IMR-90 (cell line): ENCODE measurements around the gene ZNF469. TPM values are rescaled to one million over a fixed set of nuclear protein-coding genes. Genes with fewer than 3 reads are reported as not detected.

Experiments used
- ATAC-seq: fragments of 200-7000 bp; cut with Tn5 transposase; 2 replicates; pipeline ENCODE4 v1.9.1; 2020; ENCODE audit warnings: low read depth, mild to moderate bottlenecking, moderate library complexity
- BruUV-seq: library from RNA; stranded (reverse); fragments of 400-500 nt; replicated peaks from 2 replicates; lab custom pipeline; 2021; lab: Mats Ljungman, UMichigan
- CTCF ChIA-PET: fragments of 300-600 bp; formaldehyde crosslinking; extraction: SDS; loops from one replicate; lab custom pipeline; 2021; ENCODE audit warnings: antibody characterized with exemption; lab: Yijun Ruan, JAX
- POLR2A ChIA-PET: fragments of 300-600 bp; sonication (Branson Sonifier 250); formaldehyde crosslinking; loops from one replicate; lab custom pipeline; 2022; ENCODE audit warnings: antibody characterized with exemption; ENCODE audit not compliant: unreplicated experiment; lab: Charles Lee
- DNase-seq: peaks from one replicate; pipeline ENCODE4 v3.0.0; 2013
- H2AFZ ChIP-seq: replicated peaks from 2 replicates; pipeline ENCODE3; 2013; ENCODE audit warnings: low read length, mild to moderate bottlenecking; ENCODE audit not compliant: poor library complexity
- H2AK5ac ChIP-seq: 2 replicates; pipeline ENCODE4 v1.6.1; 2013; ENCODE audit warnings: low read depth, low read length, inconsistent platforms
- H2AK9ac ChIP-seq: replicated peaks from 2 replicates; pipeline ENCODE3; 2013; ENCODE audit warnings: mild to moderate bottlenecking, low read depth, low read length, moderate library complexity; ENCODE audit not compliant: poor library complexity
- H2BK120ac ChIP-seq: 2 replicates; pipeline ENCODE4 v1.6.1; 2013; ENCODE audit warnings: low read depth, low read length, inconsistent platforms
- H2BK15ac ChIP-seq: 3 replicates; pipeline ENCODE4 v1.6.1; 2013; ENCODE audit warnings: low read depth, low read length, inconsistent platforms
- H2BK20ac ChIP-seq: 2 replicates; pipeline ENCODE4 v1.6.1; 2013; ENCODE audit warnings: low read depth, mild to moderate bottlenecking, inconsistent platforms, low read length, moderate library complexity
- H2BK5ac ChIP-seq: 2 replicates; pipeline ENCODE4 v1.6.1; 2013; ENCODE audit warnings: mild to moderate bottlenecking, low read depth, low read length, inconsistent platforms; ENCODE audit not compliant: poor library complexity, severe bottlenecking
- H3K14ac ChIP-seq: replicated peaks from 2 replicates; pipeline ENCODE4 v1.6.1; 2013; ENCODE audit warnings: low read depth, low read length, inconsistent platforms
- H3K18ac ChIP-seq: 2 replicates; pipeline ENCODE4 v1.6.1; 2013; ENCODE audit warnings: low read depth, low read length, control low read depth
- H3K23ac ChIP-seq: 2 replicates; pipeline ENCODE4 v1.6.1; 2013; ENCODE audit warnings: low read depth, low read length, inconsistent platforms
- H3K27ac ChIP-seq: 2 replicates; pipeline ENCODE4 v1.5.1; 2013; ENCODE audit warnings: mild to moderate bottlenecking, control low read depth, low read length; ENCODE audit not compliant: insufficient read depth
- H3K27me3 ChIP-seq: 2 replicates; pipeline ENCODE4 v1.6.1; 2013; ENCODE audit warnings: low read length; ENCODE audit not compliant: control insufficient read depth, insufficient read depth
- H3K36me3 ChIP-seq: 2 replicates; pipeline ENCODE4 v1.6.1; 2013; ENCODE audit warnings: low read length, mixed read lengths; ENCODE audit not compliant: control insufficient read depth, insufficient read depth
- H3K4ac ChIP-seq: 2 replicates; pipeline ENCODE4 v1.6.1; 2013; ENCODE audit warnings: low read depth, low read length, inconsistent platforms
- H3K4me1 ChIP-seq: 2 replicates; pipeline ENCODE4 v1.6.1; 2013; ENCODE audit warnings: low read length, mixed read lengths; ENCODE audit not compliant: control insufficient read depth, insufficient read depth
- H3K4me2 ChIP-seq: 2 replicates; pipeline ENCODE4 v1.6.1; 2013; ENCODE audit warnings: low read depth, mild to moderate bottlenecking, control low read depth, low read length, moderate library complexity
- H3K4me3 ChIP-seq: 2 replicates; pipeline ENCODE4 v1.5.1; 2013; ENCODE audit warnings: low read depth, mild to moderate bottlenecking, control low read depth, low read length, moderate library complexity; ENCODE audit not compliant: insufficient read depth
- H3K56ac ChIP-seq: 2 replicates; pipeline ENCODE4 v1.6.1; 2013; ENCODE audit warnings: low read length, inconsistent platforms; ENCODE audit not compliant: insufficient read depth; ENCODE audit errors: extremely low read depth
- H3K79me1 ChIP-seq, 2 experiments: 2 replicates each; pipeline ENCODE4 v1.6.1; 2013; ENCODE audit warnings: low read length in 2 of 2, inconsistent platforms in 1 of 2, low read depth in 1 of 2
- H3K9ac ChIP-seq: 2 replicates; pipeline ENCODE4 v1.6.1; 2013; ENCODE audit warnings: low read depth, low read length, control low read depth
- H3K9me1 ChIP-seq: 2 replicates; pipeline ENCODE4 v1.6.1; 2013; ENCODE audit warnings: low read length, inconsistent platforms; ENCODE audit not compliant: insufficient read depth
- H3K9me3 ChIP-seq: 2 replicates; pipeline ENCODE4 v1.6.1; 2013; ENCODE audit warnings: low read length; ENCODE audit not compliant: control insufficient read depth, insufficient read depth
- H4K20me1 ChIP-seq: 2 replicates; pipeline ENCODE4 v1.6.1; 2013; ENCODE audit warnings: low read length, inconsistent platforms; ENCODE audit not compliant: insufficient read depth
- H4K5ac ChIP-seq: 2 replicates; pipeline ENCODE4 v1.6.1; 2013; ENCODE audit warnings: mild to moderate bottlenecking, low read depth, low read length, control low read depth
- H4K8ac ChIP-seq, 2 experiments: 2 replicates each; pipeline ENCODE4 v1.6.1; 2013; ENCODE audit warnings: low read depth in 2 of 2, low read length in 2 of 2, control low read depth in 1 of 2, inconsistent platforms in 1 of 2
- H4K91ac ChIP-seq: 2 replicates; pipeline ENCODE4 v1.6.1; 2013; ENCODE audit warnings: low read depth, low read length, inconsistent platforms; ENCODE audit not compliant: insufficient read depth
- BHLHE40 ChIP-seq: fragments of 150-350 bp; IDR thresholded peaks from 2 replicates; pipeline ENCODE4 v1.6.1; 2016; ENCODE audit warnings: mild to moderate bottlenecking, low read depth, low read length
- CEBPB ChIP-seq: IDR thresholded peaks from 2 replicates; pipeline ENCODE4 v1.6.1; 2012; ENCODE audit warnings: low read depth, low read length, improper control_type of control experiment
- CHD1 ChIP-seq: IDR thresholded peaks from 2 replicates; pipeline ENCODE4 v1.6.1; 2012; ENCODE audit warnings: low read depth, low read length, improper control_type of control experiment
- CTCF ChIP-seq: conservative IDR thresholded peaks from 2 replicates; pipeline ENCODE4 v1.5.1; 2012; ENCODE audit warnings: mild to moderate bottlenecking, low read depth, low read length, improper control_type of control experiment
- FOS ChIP-seq: fragments of 150-350 bp; IDR thresholded peaks from 2 replicates; pipeline ENCODE4 v1.6.1; 2016; ENCODE audit warnings: low read depth, low read length
- MAFK ChIP-seq: IDR thresholded peaks from 2 replicates; pipeline ENCODE4 v1.6.1; 2012; ENCODE audit warnings: low read depth, low read length, improper control_type of control experiment
- MXI1 ChIP-seq: IDR thresholded peaks from 2 replicates; pipeline ENCODE4 v1.6.1; 2012; ENCODE audit warnings: low read depth, mild to moderate bottlenecking, low read length, moderate library complexity, borderline replicate concordance
- NFE2L2 ChIP-seq: fragments of 150-350 bp; IDR thresholded peaks from 2 replicates; pipeline ENCODE4 v1.6.1; 2016; ENCODE audit warnings: low read depth, mild to moderate bottlenecking, low read length
- POLR2A ChIP-seq: IDR thresholded peaks from 2 replicates; pipeline ENCODE4 v1.6.1; 2012; ENCODE audit warnings: mild to moderate bottlenecking, low read depth, low read length
- RAD21 ChIP-seq: IDR thresholded peaks from 2 replicates; pipeline ENCODE4 v1.6.1; 2012; ENCODE audit warnings: low read length, improper control_type of control experiment
- RCOR1 ChIP-seq: IDR thresholded peaks from 2 replicates; pipeline ENCODE4 v1.6.1; 2012; ENCODE audit warnings: mild to moderate bottlenecking, low read length, improper control_type of control experiment; ENCODE audit not compliant: insufficient replicate concordance
- RFX5 ChIP-seq: IDR thresholded peaks from 2 replicates; pipeline ENCODE4 v1.8.0; 2012; ENCODE audit warnings: low read depth, mild to moderate bottlenecking, low read length, moderate library complexity
- SMC3 ChIP-seq: fragments of 150-350 bp; IDR thresholded peaks from 2 replicates; pipeline ENCODE4 v1.6.1; 2016; ENCODE audit warnings: low read depth, mild to moderate bottlenecking, antibody characterized with exemption, low read length, moderate library complexity
- USF2 ChIP-seq: fragments of 150-350 bp; IDR thresholded peaks from 2 replicates; pipeline ENCODE4 v1.6.1; 2017; ENCODE audit warnings: mild to moderate bottlenecking, antibody characterized with exemption, low read length, low read depth
- WGBS, 2 experiments: methylation state at CpG; one replicate each; pipeline versions ENCODE4 v1.1.5 to v1.1.7; 2013; ENCODE audit warnings: missing lambda C conversion rate in 2 of 2; ENCODE audit not compliant: insufficient read length in 1 of 2; ENCODE audit errors: extremely low coverage in 2 of 2; 5-methylcytosine and 5-hydroxymethylcytosine counted together
- dilution Hi-C: fragments of 300-500 bp; cut with HindIII; formaldehyde crosslinking; loops from one replicate; pipeline ENCODE4 v1.14.3; 2018; ENCODE audit warnings: low sequenced_read_pairs; ENCODE audit not compliant: unreplicated experiment
- in situ Hi-C: fragments of 300-500 bp; cut with MboI; formaldehyde crosslinking; loops from 3 replicates; pipeline ENCODE4 v1.14.3; 2019; ENCODE audit warnings: low sequenced_read_pairs, inconsistent platforms, mixed read lengths
- intact Hi-C: fragments of 100-400 bp; cut with micrococcal nuclease; formaldehyde crosslinking; loops from 2 replicates; pipeline ENCODE4 v1.10.0; 2022
- polyA plus RNA-seq, 3 experiments: library from polyadenylated mRNA; depleted of rRNA; stranded (reverse); fragments of >200 nt; gene quantifications; 2 replicates each; pipeline ENCODE4 v1.2.3, GENCODE V29; 2012; ENCODE audit warnings: low replicate concordance in 1 of 3
- total RNA-seq: library from RNA; depleted of rRNA; stranded (reverse); fragments of >200 nt; gene quantifications from 2 replicates; pipeline ENCODE4 v1.2.3, GENCODE V29; 2012

ZNF469 gene
- total and polyA plus RNA-seq, 2 of the 4 experiments (the other 2 are of a cell fraction) = 1.1 to 13.3 TPM

DNA sequence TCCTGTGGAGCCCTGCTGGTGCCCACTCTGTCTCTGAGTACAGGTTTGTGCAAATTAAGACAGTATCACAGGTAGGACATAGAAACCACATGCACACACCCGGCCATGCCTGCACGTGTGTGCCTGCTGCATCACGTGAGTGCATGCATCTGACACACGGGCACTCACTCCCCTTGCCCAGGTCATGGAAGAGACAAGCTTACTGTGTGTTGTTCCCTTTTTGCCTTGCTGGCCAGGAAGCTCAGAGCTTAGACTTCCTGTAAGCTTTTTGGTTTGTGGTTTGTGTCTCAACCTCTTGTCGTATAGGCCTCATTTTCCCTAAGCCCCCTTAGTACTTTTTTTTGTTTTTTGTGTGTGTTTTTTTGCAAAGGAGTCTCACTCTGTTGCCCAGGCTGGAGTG is 25.0 kb downstream of the ZNF469 start:
- Histone ChIP-seq H4K20me1 (peaks cover 100% of the 10 kb centered on the region), H2BK120ac (no peak overlapping the region), H3K27me3 (no peaks in the 10 kb centered on the region), H3K4me1 (peaks cover 22% of the 10 kb centered on the region; the same call in 1 of the 2 replicates), H3K23ac (no peak overlapping the region), H2AK5ac (no peak overlapping the region), H4K8ac (0 out of 4 replicates have a peak overlapping the region, but pooled peaks of 1 of the 2 experiments have one; percentile 38), H3K56ac (no peak overlapping the region), H4K5ac (no peak overlapping the region), H2AFZ (no peak overlapping the region), H3K27ac (no peak overlapping the region), H4K91ac (no peak overlapping the region), H3K4me3 (no peak overlapping the region), H2BK5ac (no peak overlapping the region), H2BK15ac (no peak overlapping the region), H3K36me3 (peaks cover 50% of the 10 kb centered on the region), H3K9ac (no peak overlapping the region), H3K79me1 (peaks cover 25 to 90% of the 10 kb centered on the region in 2 experiments; a peak in 3 of 4 replicates), H3K4me2 (no peak overlapping the region), H3K9me1 (peaks cover 27% of the 10 kb centered on the region), H2BK20ac (no peak overlapping the region), H3K9me3 (no peaks in the 10 kb centered on the region), H3K14ac (no peak overlapping the region), H3K4ac (no peak overlapping the region), H2AK9ac (no peak overlapping the region), H3K18ac (no peak overlapping the region)
- CTCF ChIA-PET = no interaction called here
- no peak for ATAC-seq
- TF ChIP-seq MAFK (no peak), BHLHE40 (no peak), NFE2L2 (no peak), RCOR1 (no peak), USF2 (no peak), CTCF (no peak), FOS (no peak), RAD21 (no peak), RFX5 (no peak), CHD1 (no peak), CEBPB (no peak), MXI1 (no peak), SMC3 (no peak), POLR2A (no peak)
- 100% methylated on average over 1 of the region's 5 CpGs; no CpG with 5 or more reads in 1 of the 2 experiments for WGBS, 2 experiments
- no TSS peak for BruUV-seq
- POLR2A ChIA-PET = no interaction called here
- in situ Hi-C loops (no loop called here), dilution Hi-C loops (no loop called here), intact Hi-C loops (no loop called here)
- DNase-seq = no peak
